IMR-90 (cell line): ENCODE data around the gene NECTIN4. TPM values are rescaled to one million over a fixed set of nuclear protein-coding genes. Genes with fewer than 3 reads are reported as not detected.

Experiments used
- ATAC-seq: fragments of 200-7000 bp; cut with Tn5 transposase; 2 replicates; pipeline ENCODE4 v1.9.1; 2020; ENCODE audit warnings: low read depth, mild to moderate bottlenecking, moderate library complexity
- BruUV-seq: library from RNA; stranded (reverse); fragments of 400-500 nt; replicated peaks from 2 replicates; lab custom pipeline; 2021; lab: Mats Ljungman, UMichigan
- CTCF ChIA-PET: fragments of 300-600 bp; formaldehyde crosslinking; extraction: SDS; loops from one replicate; lab custom pipeline; 2021; ENCODE audit warnings: antibody characterized with exemption; lab: Yijun Ruan, JAX
- POLR2A ChIA-PET: fragments of 300-600 bp; sonication (Branson Sonifier 250); formaldehyde crosslinking; loops from one replicate; lab custom pipeline; 2022; ENCODE audit warnings: antibody characterized with exemption; ENCODE audit not compliant: unreplicated experiment; lab: Charles Lee
- DNase-seq: peaks from one replicate; pipeline ENCODE4 v3.0.0; 2013
- H2AFZ ChIP-seq: replicated peaks from 2 replicates; pipeline ENCODE3; 2013; ENCODE audit warnings: low read length, mild to moderate bottlenecking; ENCODE audit not compliant: poor library complexity
- H2AK5ac ChIP-seq: 2 replicates; pipeline ENCODE4 v1.6.1; 2013; ENCODE audit warnings: low read depth, low read length, inconsistent platforms
- H2AK9ac ChIP-seq: replicated peaks from 2 replicates; pipeline ENCODE3; 2013; ENCODE audit warnings: mild to moderate bottlenecking, low read depth, low read length, moderate library complexity; ENCODE audit not compliant: poor library complexity
- H2BK120ac ChIP-seq: 2 replicates; pipeline ENCODE4 v1.6.1; 2013; ENCODE audit warnings: low read depth, low read length, inconsistent platforms
- H2BK15ac ChIP-seq: 3 replicates; pipeline ENCODE4 v1.6.1; 2013; ENCODE audit warnings: low read depth, low read length, inconsistent platforms
- H2BK20ac ChIP-seq: 2 replicates; pipeline ENCODE4 v1.6.1; 2013; ENCODE audit warnings: low read depth, mild to moderate bottlenecking, inconsistent platforms, low read length, moderate library complexity
- H2BK5ac ChIP-seq: 2 replicates; pipeline ENCODE4 v1.6.1; 2013; ENCODE audit warnings: mild to moderate bottlenecking, low read depth, low read length, inconsistent platforms; ENCODE audit not compliant: poor library complexity, severe bottlenecking
- H3K14ac ChIP-seq: replicated peaks from 2 replicates; pipeline ENCODE4 v1.6.1; 2013; ENCODE audit warnings: low read depth, low read length, inconsistent platforms
- H3K18ac ChIP-seq: 2 replicates; pipeline ENCODE4 v1.6.1; 2013; ENCODE audit warnings: low read depth, low read length, control low read depth
- H3K23ac ChIP-seq: 2 replicates; pipeline ENCODE4 v1.6.1; 2013; ENCODE audit warnings: low read depth, low read length, inconsistent platforms
- H3K27ac ChIP-seq: 2 replicates; pipeline ENCODE4 v1.5.1; 2013; ENCODE audit warnings: mild to moderate bottlenecking, control low read depth, low read length; ENCODE audit not compliant: insufficient read depth
- H3K27me3 ChIP-seq: 2 replicates; pipeline ENCODE4 v1.6.1; 2013; ENCODE audit warnings: low read length; ENCODE audit not compliant: control insufficient read depth, insufficient read depth
- H3K36me3 ChIP-seq: 2 replicates; pipeline ENCODE4 v1.6.1; 2013; ENCODE audit warnings: low read length, mixed read lengths; ENCODE audit not compliant: control insufficient read depth, insufficient read depth
- H3K4ac ChIP-seq: 2 replicates; pipeline ENCODE4 v1.6.1; 2013; ENCODE audit warnings: low read depth, low read length, inconsistent platforms
- H3K4me1 ChIP-seq: 2 replicates; pipeline ENCODE4 v1.6.1; 2013; ENCODE audit warnings: low read length, mixed read lengths; ENCODE audit not compliant: control insufficient read depth, insufficient read depth
- H3K4me2 ChIP-seq: 2 replicates; pipeline ENCODE4 v1.6.1; 2013; ENCODE audit warnings: low read depth, mild to moderate bottlenecking, control low read depth, low read length, moderate library complexity
- H3K4me3 ChIP-seq: 2 replicates; pipeline ENCODE4 v1.5.1; 2013; ENCODE audit warnings: low read depth, mild to moderate bottlenecking, control low read depth, low read length, moderate library complexity; ENCODE audit not compliant: insufficient read depth
- H3K56ac ChIP-seq: 2 replicates; pipeline ENCODE4 v1.6.1; 2013; ENCODE audit warnings: low read length, inconsistent platforms; ENCODE audit not compliant: insufficient read depth; ENCODE audit errors: extremely low read depth
- H3K79me1 ChIP-seq, 2 experiments: 2 replicates each; pipeline ENCODE4 v1.6.1; 2013; ENCODE audit warnings: low read length in 2 of 2, inconsistent platforms in 1 of 2, low read depth in 1 of 2
- H3K9ac ChIP-seq: 2 replicates; pipeline ENCODE4 v1.6.1; 2013; ENCODE audit warnings: low read depth, low read length, control low read depth
- H3K9me1 ChIP-seq: 2 replicates; pipeline ENCODE4 v1.6.1; 2013; ENCODE audit warnings: low read length, inconsistent platforms; ENCODE audit not compliant: insufficient read depth
- H3K9me3 ChIP-seq: 2 replicates; pipeline ENCODE4 v1.6.1; 2013; ENCODE audit warnings: low read length; ENCODE audit not compliant: control insufficient read depth, insufficient read depth
- H4K20me1 ChIP-seq: 2 replicates; pipeline ENCODE4 v1.6.1; 2013; ENCODE audit warnings: low read length, inconsistent platforms; ENCODE audit not compliant: insufficient read depth
- H4K5ac ChIP-seq: 2 replicates; pipeline ENCODE4 v1.6.1; 2013; ENCODE audit warnings: mild to moderate bottlenecking, low read depth, low read length, control low read depth
- H4K8ac ChIP-seq, 2 experiments: 2 replicates each; pipeline ENCODE4 v1.6.1; 2013; ENCODE audit warnings: low read depth in 2 of 2, low read length in 2 of 2, control low read depth in 1 of 2, inconsistent platforms in 1 of 2
- H4K91ac ChIP-seq: 2 replicates; pipeline ENCODE4 v1.6.1; 2013; ENCODE audit warnings: low read depth, low read length, inconsistent platforms; ENCODE audit not compliant: insufficient read depth
- BHLHE40 ChIP-seq: fragments of 150-350 bp; IDR thresholded peaks from 2 replicates; pipeline ENCODE4 v1.6.1; 2016; ENCODE audit warnings: mild to moderate bottlenecking, low read depth, low read length
- CEBPB ChIP-seq: IDR thresholded peaks from 2 replicates; pipeline ENCODE4 v1.6.1; 2012; ENCODE audit warnings: low read depth, low read length, improper control_type of control experiment
- CHD1 ChIP-seq: IDR thresholded peaks from 2 replicates; pipeline ENCODE4 v1.6.1; 2012; ENCODE audit warnings: low read depth, low read length, improper control_type of control experiment
- ELK1 ChIP-seq: fragments of 150-350 bp; IDR thresholded peaks from 2 replicates; pipeline ENCODE4 v1.6.1; 2016; ENCODE audit warnings: low read depth, mild to moderate bottlenecking, low read length, moderate library complexity, borderline replicate concordance
- MAFK ChIP-seq: IDR thresholded peaks from 2 replicates; pipeline ENCODE4 v1.6.1; 2012; ENCODE audit warnings: low read depth, low read length, improper control_type of control experiment
- MAZ ChIP-seq: IDR thresholded peaks from 2 replicates; pipeline ENCODE4 v1.6.1; 2012; ENCODE audit warnings: low read depth, mild to moderate bottlenecking, low read length, improper control_type of control experiment, moderate library complexity, borderline replicate concordance
- POLR2A ChIP-seq: IDR thresholded peaks from 2 replicates; pipeline ENCODE4 v1.6.1; 2012; ENCODE audit warnings: mild to moderate bottlenecking, low read depth, low read length
- RAD21 ChIP-seq: IDR thresholded peaks from 2 replicates; pipeline ENCODE4 v1.6.1; 2012; ENCODE audit warnings: low read length, improper control_type of control experiment
- RCOR1 ChIP-seq: IDR thresholded peaks from 2 replicates; pipeline ENCODE4 v1.6.1; 2012; ENCODE audit warnings: mild to moderate bottlenecking, low read length, improper control_type of control experiment; ENCODE audit not compliant: insufficient replicate concordance
- RFX5 ChIP-seq: IDR thresholded peaks from 2 replicates; pipeline ENCODE4 v1.8.0; 2012; ENCODE audit warnings: low read depth, mild to moderate bottlenecking, low read length, moderate library complexity
- SMC3 ChIP-seq: fragments of 150-350 bp; IDR thresholded peaks from 2 replicates; pipeline ENCODE4 v1.6.1; 2016; ENCODE audit warnings: low read depth, mild to moderate bottlenecking, antibody characterized with exemption, low read length, moderate library complexity
- USF2 ChIP-seq: fragments of 150-350 bp; IDR thresholded peaks from 2 replicates; pipeline ENCODE4 v1.6.1; 2017; ENCODE audit warnings: mild to moderate bottlenecking, antibody characterized with exemption, low read length, low read depth
- WGBS, 2 experiments: methylation state at CpG; one replicate each; pipeline versions ENCODE4 v1.1.5 to v1.1.7; 2013; ENCODE audit warnings: missing lambda C conversion rate in 2 of 2; ENCODE audit not compliant: insufficient read length in 1 of 2; ENCODE audit errors: extremely low coverage in 2 of 2; 5-methylcytosine and 5-hydroxymethylcytosine counted together
- dilution Hi-C: fragments of 300-500 bp; cut with HindIII; formaldehyde crosslinking; loops from one replicate; pipeline ENCODE4 v1.14.3; 2018; ENCODE audit warnings: low sequenced_read_pairs; ENCODE audit not compliant: unreplicated experiment
- in situ Hi-C: fragments of 300-500 bp; cut with MboI; formaldehyde crosslinking; loops from 3 replicates; pipeline ENCODE4 v1.14.3; 2019; ENCODE audit warnings: low sequenced_read_pairs, inconsistent platforms, mixed read lengths
- intact Hi-C: fragments of 100-400 bp; cut with micrococcal nuclease; formaldehyde crosslinking; loops from 2 replicates; pipeline ENCODE4 v1.10.0; 2022
- polyA plus RNA-seq, 3 experiments: library from polyadenylated mRNA; depleted of rRNA; stranded (reverse); fragments of >200 nt; gene quantifications; 2 replicates each; pipeline ENCODE4 v1.2.3, GENCODE V29; 2012; ENCODE audit warnings: low replicate concordance in 1 of 3
- total RNA-seq: library from RNA; depleted of rRNA; stranded (reverse); fragments of >200 nt; gene quantifications from 2 replicates; pipeline ENCODE4 v1.2.3, GENCODE V29; 2012

Gene NECTIN4
- total and polyA plus RNA-seq, 2 of the 4 experiments (the other 2 are of a cell fraction): 0.18 to 0.24 TPM

- H3K79me1 ChIP-seq: peaks cover 29 to 81% of the 10 kb centered on the region in 2 experiments
- ATAC-seq (no peak), DNase-seq (no peak)
- no peak overlapping the region for H3K27ac ChIP-seq
- TF ChIP-seq RFX5: no peak
- TF ChIP-seq BHLHE40: no peak
- TF ChIP-seq MAFK: no peak
- no peak for TF ChIP-seq POLR2A
- TF ChIP-seq CEBPB: no peak
- no peak for TF ChIP-seq USF2
- TF ChIP-seq CHD1: no peak
- no peak for TF ChIP-seq RAD21
- no peak for TF ChIP-seq SMC3
- TF ChIP-seq MAZ: no peak
- no peak for TF ChIP-seq ELK1
- TF ChIP-seq RCOR1: no peak
- H3K9ac ChIP-seq: no peak overlapping the region
- no peak overlapping the region for H2AFZ ChIP-seq
- H3K18ac ChIP-seq: no peak overlapping the region
- peaks cover 25% of the 10 kb centered on the region for H3K36me3 ChIP-seq
- no peak overlapping the region for H3K4me3 ChIP-seq
- no peak overlapping the region for H4K8ac ChIP-seq
- POLR2A ChIA-PET: interaction anchor here (0.6 kb wide), 1 partner anchor 72 kb away, joined by 3 read pairs; no protein-coding TSS in a partner anchor
- WGBS, 2 experiments: no CpG with 5 or more reads among the region's 4 CpGs
- H4K20me1 ChIP-seq: peaks cover 19% of the 10 kb centered on the region
- intact Hi-C loops: no loop called here
- no peak overlapping the region for H2BK20ac ChIP-seq
- H2BK15ac ChIP-seq: no peak overlapping the region
- BruUV-seq: no TSS peak
- dilution Hi-C loops: no loop called here
- H2AK9ac ChIP-seq: no peak overlapping the region
- in situ Hi-C loops: no loop called here
- H3K9me1 ChIP-seq: peaks cover 13% of the 10 kb centered on the region
- H2BK5ac ChIP-seq: no peak overlapping the region
- H3K9me3 ChIP-seq: no peaks in the 10 kb centered on the region; the same call in 1 of the 2 replicates
- H3K23ac ChIP-seq: no peak overlapping the region
- H3K4ac ChIP-seq: no peak overlapping the region
- H3K56ac ChIP-seq: no peak overlapping the region
- no peak overlapping the region for H3K4me2 ChIP-seq
- no peak overlapping the region for H4K91ac ChIP-seq
- peaks cover 2% of the 10 kb centered on the region for H3K4me1 ChIP-seq
- H2BK120ac ChIP-seq: no peak overlapping the region
- no peaks in the 10 kb centered on the region for H3K27me3 ChIP-seq
- no peak overlapping the region for H3K14ac ChIP-seq
- H4K5ac ChIP-seq: no peak overlapping the region
- no peak overlapping the region for H2AK5ac ChIP-seq
- CTCF ChIA-PET: no interaction called here
Observed at GRCh38 chr1:161128591-161129420, 39.4 kb upstream of the NECTIN4 start.
